CD4-positive, alpha-beta T cell (primary cell): ENCODE measurements around the gene SLC41A3. TPM values are rescaled to one million over a fixed set of nuclear protein-coding genes. Genes with fewer than 3 reads are reported as not detected.
"Not testable (repeated sequence)": the region's sequence is repeated elsewhere in the genome, so short reads cannot be mapped to it uniquely, and the experiment has no call there.

Experiments used
- ATAC-seq: fragments of 200-7000 bp; cut with Tn5 transposase; one replicate; pipeline ENCODE4 v1.10.0; 2022; ENCODE audit warnings: mild to moderate bottlenecking; ENCODE audit not compliant: poor library complexity
- CTCF ChIA-PET: fragments of 350-600 bp; sonication (Branson Sonifier 250); formaldehyde crosslinking; loops from one replicate; lab custom pipeline; 2021; ENCODE audit warnings: antibody characterized with exemption, inconsistent platforms; lab: Charles Lee
- POLR2A ChIA-PET: fragments of 350-600 bp; sonication (Branson Sonifier 250); formaldehyde crosslinking; loops from one replicate; lab custom pipeline; 2021; ENCODE audit warnings: antibody characterized with exemption, inconsistent platforms; lab: Charles Lee
- DNase-seq, 14 experiments: peaks; one replicate each; pipeline ENCODE4 v3.0.0-alpha.2; 2013 to 2020; ENCODE audit warnings: mixed read lengths in 2 of 14
- H3K27ac ChIP-seq, 2 donors: one replicate each; pipeline versions ENCODE4 v1.5.1 to v1.7.0; 2013; ENCODE audit warnings: low read length in 2 of 2, low read depth in 1 of 2, mild to moderate bottlenecking in 1 of 2
- H3K27me3 ChIP-seq, 2 experiments: 1 replicate in 1 of 2; 2 replicates in 1 of 2; pipeline versions ENCODE4 v1.6.1 to v1.7.0; 2013; ENCODE audit warnings: low read length in 2 of 2, control low read depth in 1 of 2, mild to moderate bottlenecking in 1 of 2, moderate library complexity in 1 of 2; ENCODE audit not compliant: insufficient read depth in 2 of 2, control insufficient read depth in 1 of 2
- H3K36me3 ChIP-seq: one replicate; pipeline ENCODE4 v1.6.1; 2013; ENCODE audit warnings: low read length, control low read depth; ENCODE audit not compliant: insufficient read depth
- H3K4me1 ChIP-seq: one replicate; pipeline ENCODE4 v1.6.1; 2013; ENCODE audit warnings: low read length, control low read depth; ENCODE audit not compliant: insufficient read depth
- H3K4me3 ChIP-seq: one replicate; pipeline ENCODE4 v1.5.1; 2013; ENCODE audit warnings: mild to moderate bottlenecking, low read length, moderate library complexity
- H3K9me3 ChIP-seq, 2 experiments: 1 replicate in 1 of 2; 2 replicates in 1 of 2; pipeline versions ENCODE4 v1.6.1 to v1.7.0; 2013; ENCODE audit warnings: low read length in 2 of 2, mild to moderate bottlenecking in 2 of 2, control low read depth in 1 of 2, moderate library complexity in 1 of 2; ENCODE audit not compliant: control insufficient read depth in 1 of 2, insufficient read depth in 1 of 2
- H3K27ac Mint-ChIP-seq: one replicate; pipeline ENCODE4 v1.8.0; 2020; ENCODE audit warnings: mixed read lengths
- H3K27me3 Mint-ChIP-seq: one replicate; pipeline ENCODE4 v1.8.0; 2021; ENCODE audit warnings: mixed read lengths
- H3K36me3 Mint-ChIP-seq: one replicate; pipeline ENCODE4 v1.8.0; 2021; ENCODE audit warnings: low read depth, mixed read lengths
- H3K4me1 Mint-ChIP-seq: one replicate; pipeline ENCODE4 v1.8.0; 2021; ENCODE audit warnings: low read depth, mixed read lengths
- H3K4me3 Mint-ChIP-seq: one replicate; pipeline ENCODE4 v1.8.0; 2020; ENCODE audit warnings: mild to moderate bottlenecking, mixed read lengths
- H3K9me3 Mint-ChIP-seq: one replicate; pipeline ENCODE4 v1.8.0; 2020; ENCODE audit warnings: mixed read lengths
- CTCF ChIP-seq: fragments of 200-600 bp; IDR thresholded peaks from one replicate; pipeline ENCODE4 v1.8.0; 2022; ENCODE audit warnings: antibody characterized with exemption, mild to moderate bottlenecking
- intact Hi-C, 2 experiments: fragments of 100-400 bp; cut with DNase I in 1 of 2; cut with micrococcal nuclease in 1 of 2; formaldehyde crosslinking; loops; one replicate each; pipeline versions ENCODE4 v1.15.1 to v1.9.0; 2023 to 2025; cut with DNase I, micrococcal nuclease
- total RNA-seq, 174 experiments: library from RNA in 2 of 174; stranded (reverse) in 2 of 174; gene quantifications; one replicate each; pipeline ENCODE4 v1.2.3 and lab custom pipeline; 2021 to 2026

The SLC41A3 gene
- total RNA-seq, 2 experiments from 2014 or later, result 26.5 to 29.1 TPM

- ChIA-PET POLR2A (no interaction called here), CTCF (no interaction called here)
- TF ChIP-seq CTCF, result no peak
- H3K27ac ChIP-seq, result no peak overlapping the region
- peaks cover 7 to 16% of the 10 kb centered on the region in 2 experiments for H3K27me3 ChIP-seq
- no peaks in the 10 kb centered on the region for H3K4me1 ChIP-seq
- H3K36me3 ChIP-seq, result no peaks in the 10 kb centered on the region
- no peak overlapping the region for H3K4me3 Mint-ChIP-seq
- H3K9me3 Mint-ChIP-seq, result no peaks in the 10 kb centered on the region
- H3K27me3 Mint-ChIP-seq, result peaks cover 32% of the 10 kb centered on the region
- intact Hi-C loops, result no loop called here
- H3K4me3 ChIP-seq, result no peak overlapping the region
- ATAC-seq (no peak), DNase-seq (no peak)
- peaks cover 0 to 15% of the 10 kb centered on the region in 2 experiments for H3K9me3 ChIP-seq
- no peaks in the 10 kb centered on the region for H3K4me1 Mint-ChIP-seq
- no peak overlapping the region for H3K27ac Mint-ChIP-seq
- no peaks in the 10 kb centered on the region for H3K36me3 Mint-ChIP-seq
Measured at GRCh38 chr3:125958511-125959316, 125.2 kb downstream of the SLC41A3 start.

GRCh38 chr3:125957674-125958510 lies 126.0 kb downstream of the SLC41A3 start:
- DNase-seq (no peak), ATAC-seq (no peak)
- no peaks in the 10 kb centered on the region for H3K36me3 Mint-ChIP-seq
- no peak overlapping the region for H3K27ac Mint-ChIP-seq
- ChIA-PET POLR2A (no interaction called here), CTCF (no interaction called here)
- H3K9me3 Mint-ChIP-seq, result no peaks in the 10 kb centered on the region
- no peaks in the 10 kb centered on the region for H3K4me1 ChIP-seq
- no peaks in the 10 kb centered on the region for H3K36me3 ChIP-seq
- H3K4me3 ChIP-seq, result no peak overlapping the region
- H3K9me3 ChIP-seq, result peaks cover 0 to 15% of the 10 kb centered on the region in 2 experiments
- TF ChIP-seq CTCF, result no peak
- H3K27me3 ChIP-seq, result peaks cover 7 to 13% of the 10 kb centered on the region in 2 experiments
- no peak overlapping the region for H3K4me3 Mint-ChIP-seq
- no peaks in the 10 kb centered on the region for H3K4me1 Mint-ChIP-seq
- no peak overlapping the region for H3K27ac ChIP-seq
- H3K27me3 Mint-ChIP-seq, result peaks cover 34% of the 10 kb centered on the region
- intact Hi-C loops, result no loop called here

GRCh38 chr3:125957020-125957419 lies 126.9 kb downstream of the SLC41A3 start:
- peaks cover 34% of the 10 kb centered on the region for H3K27me3 Mint-ChIP-seq
- H3K4me1 Mint-ChIP-seq, H3K4me3 ChIP-seq, H3K27ac ChIP-seq, H3K27ac Mint-ChIP-seq, ATAC-seq, intact Hi-C loops, POLR2A ChIA-PET, CTCF ChIA-PET, H3K4me3 Mint-ChIP-seq, DNase-seq, H3K4me1 ChIP-seq, H3K36me3 Mint-ChIP-seq, H3K9me3 Mint-ChIP-seq, H3K36me3 ChIP-seq: not testable (repeated sequence)
- Histone ChIP-seq H3K27me3 (peaks cover 7 to 13% of the 10 kb centered on the region in 2 experiments), H3K9me3 (peaks cover 0 to 15% of the 10 kb centered on the region in 2 experiments)

Other genes with a start within 250 kb of the SLC41A3 start
- under 1 TPM in 1 of 2 experiments, not detected in 1; 0.25 TPM for gene ROPN1B, start 114.9 kb downstream of the SLC41A3 start, total RNA-seq
- gene ALDH1L1, start 96.5 kb upstream of the SLC41A3 start, total RNA-seq, result not detected